HL-60 (cell line): Measurements from ENCODE around the gene TMEM151A.

Experiments used
- DNase-seq, 2 experiments: peaks; one replicate each; pipeline ENCODE4 v3.0.0-alpha.2; 2010 to 2020; ENCODE audit warnings: low read depth in 1 of 2, low spot score in 1 of 2
- H3K27ac ChIP-seq: fragments of 250-450 bp; sonication (Bioruptor Pico); replicated peaks from 2 replicates; pipeline ENCODE4 v1.5.1; 2020; ENCODE audit warnings: mild to moderate bottlenecking, moderate library complexity
- H3K27me3 ChIP-seq: fragments of 250-450 bp; sonication (Bioruptor Pico); 2 replicates; pipeline ENCODE4 v1.5.1; 2021; ENCODE audit warnings: mild to moderate bottlenecking, moderate library complexity; ENCODE audit not compliant: insufficient read depth, poor library complexity, severe bottlenecking
- H3K4me3 ChIP-seq: replicated peaks from 2 replicates; pipeline ENCODE4 v1.5.1; 2011; ENCODE audit warnings: mild to moderate bottlenecking, control low read depth, low read length; ENCODE audit not compliant: insufficient read depth
- GABPA ChIP-seq: IDR thresholded peaks from 2 replicates; pipeline ENCODE4 v1.6.1; 2012; ENCODE audit warnings: low read depth
- POLR2AphosphoS5 ChIP-seq: IDR thresholded peaks from 2 replicates; pipeline ENCODE4 v1.6.1; 2012; ENCODE audit warnings: low read depth
- SPI1 ChIP-seq: IDR thresholded peaks from 2 replicates; pipeline ENCODE4 v1.6.1; 2012; ENCODE audit warnings: low read depth, mild to moderate bottlenecking, borderline replicate concordance
- TF ChIP-seq, protein P1 (sequence below): IDR thresholded peaks from 2 replicates; pipeline ENCODE4 v1.6.1; 2012; ENCODE audit warnings: low read depth; ENCODE audit not compliant: insufficient replicate concordance

TMEM151A gene

DNA sequence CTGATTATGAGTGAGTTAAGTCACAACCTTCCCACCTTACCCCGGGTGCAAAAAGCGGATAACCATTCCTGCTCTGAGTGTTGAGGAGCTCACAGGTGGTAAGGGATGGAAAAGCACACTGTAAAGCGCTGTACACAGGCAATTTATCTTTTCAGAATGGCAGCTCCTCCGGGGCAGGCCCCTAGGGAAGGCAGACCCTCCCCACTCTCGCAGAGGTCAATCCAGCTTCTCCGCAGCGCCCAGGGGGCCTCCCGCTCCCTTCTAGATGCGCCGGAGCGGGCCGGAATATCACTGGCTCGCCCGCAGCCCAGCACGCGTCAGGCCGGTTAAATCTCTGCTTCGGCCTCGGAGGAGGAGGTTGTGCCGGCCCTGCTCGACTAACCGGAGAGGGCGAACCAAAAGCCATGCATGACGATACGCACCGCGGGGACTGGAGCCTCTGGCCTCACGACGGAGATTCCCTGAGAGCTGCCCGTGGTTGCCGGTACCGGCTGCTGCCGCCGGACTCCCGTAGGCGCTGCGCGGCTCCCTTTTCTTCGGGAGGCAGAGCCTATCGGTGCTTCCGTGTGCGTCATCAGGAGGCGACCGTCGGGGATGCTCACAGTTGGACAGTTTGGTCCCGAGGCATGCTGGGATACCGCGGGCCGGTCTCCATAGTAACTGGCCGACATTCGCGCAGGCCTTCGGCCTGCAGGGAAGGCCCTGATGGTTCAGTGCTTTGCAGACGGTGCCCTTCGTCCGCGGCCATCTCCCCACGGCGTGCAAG is 53.0 kb downstream of the TMEM151A start, which contains the start of gene BRMS1:
Gene BRMS1, minus strand, starts transcription at position 555 of the 766 bp plus-strand sequence. CDS start 2,870 bp downstream, outside the sequence.
- H3K4me3 ChIP-seq, result peak within 1 kb of the TSS; percentile 98
- H3K27ac ChIP-seq, result peak within 1 kb of the TSS; percentile 81
- TF ChIP-seq, protein P1, sequence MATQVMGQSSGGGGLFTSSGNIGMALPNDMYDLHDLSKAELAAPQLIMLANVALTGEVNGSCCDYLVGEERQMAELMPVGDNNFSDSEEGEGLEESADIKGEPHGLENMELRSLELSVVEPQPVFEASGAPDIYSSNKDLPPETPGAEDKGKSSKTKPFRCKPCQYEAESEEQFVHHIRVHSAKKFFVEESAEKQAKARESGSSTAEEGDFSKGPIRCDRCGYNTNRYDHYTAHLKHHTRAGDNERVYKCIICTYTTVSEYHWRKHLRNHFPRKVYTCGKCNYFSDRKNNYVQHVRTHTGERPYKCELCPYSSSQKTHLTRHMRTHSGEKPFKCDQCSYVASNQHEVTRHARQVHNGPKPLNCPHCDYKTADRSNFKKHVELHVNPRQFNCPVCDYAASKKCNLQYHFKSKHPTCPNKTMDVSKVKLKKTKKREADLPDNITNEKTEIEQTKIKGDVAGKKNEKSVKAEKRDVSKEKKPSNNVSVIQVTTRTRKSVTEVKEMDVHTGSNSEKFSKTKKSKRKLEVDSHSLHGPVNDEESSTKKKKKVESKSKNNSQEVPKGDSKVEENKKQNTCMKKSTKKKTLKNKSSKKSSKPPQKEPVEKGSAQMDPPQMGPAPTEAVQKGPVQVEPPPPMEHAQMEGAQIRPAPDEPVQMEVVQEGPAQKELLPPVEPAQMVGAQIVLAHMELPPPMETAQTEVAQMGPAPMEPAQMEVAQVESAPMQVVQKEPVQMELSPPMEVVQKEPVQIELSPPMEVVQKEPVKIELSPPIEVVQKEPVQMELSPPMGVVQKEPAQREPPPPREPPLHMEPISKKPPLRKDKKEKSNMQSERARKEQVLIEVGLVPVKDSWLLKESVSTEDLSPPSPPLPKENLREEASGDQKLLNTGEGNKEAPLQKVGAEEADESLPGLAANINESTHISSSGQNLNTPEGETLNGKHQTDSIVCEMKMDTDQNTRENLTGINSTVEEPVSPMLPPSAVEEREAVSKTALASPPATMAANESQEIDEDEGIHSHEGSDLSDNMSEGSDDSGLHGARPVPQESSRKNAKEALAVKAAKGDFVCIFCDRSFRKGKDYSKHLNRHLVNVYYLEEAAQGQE, result no peak
- TF ChIP-seq POLR2AphosphoS5 (peak; percentile 89), SPI1 (no peak)
- no peaks in the 10 kb centered on the region for H3K27me3 ChIP-seq
- peak; percentile 94 to 98 for DNase-seq

DNA sequence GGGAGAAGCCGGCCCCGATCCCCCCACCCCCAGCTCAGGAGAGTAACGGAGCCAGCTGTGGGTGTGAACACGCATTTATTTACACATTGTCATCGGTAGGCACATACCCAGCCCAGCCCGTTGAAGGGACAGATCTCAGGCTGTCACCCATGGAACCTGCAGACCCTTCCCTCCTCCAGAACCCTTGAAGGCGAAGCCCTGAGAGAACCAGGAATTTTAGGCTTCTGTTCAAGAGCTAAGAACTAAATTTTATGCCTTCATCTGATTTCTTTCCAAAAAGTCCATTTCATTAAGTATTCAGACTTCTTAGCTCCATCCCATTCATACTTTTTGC is 53.6 kb downstream of the TMEM151A start:
- H3K27ac ChIP-seq, result peak overlapping the region; percentile 81
- H3K4me3 ChIP-seq, result peak overlapping the region; percentile 98
- DNase-seq, result no peak
- TF ChIP-seq POLR2AphosphoS5 (no peak), GABPA (no peak)
- no peaks in the 10 kb centered on the region for H3K27me3 ChIP-seq
